ENCODE measurements around the gene FAM20C.

DNA sequence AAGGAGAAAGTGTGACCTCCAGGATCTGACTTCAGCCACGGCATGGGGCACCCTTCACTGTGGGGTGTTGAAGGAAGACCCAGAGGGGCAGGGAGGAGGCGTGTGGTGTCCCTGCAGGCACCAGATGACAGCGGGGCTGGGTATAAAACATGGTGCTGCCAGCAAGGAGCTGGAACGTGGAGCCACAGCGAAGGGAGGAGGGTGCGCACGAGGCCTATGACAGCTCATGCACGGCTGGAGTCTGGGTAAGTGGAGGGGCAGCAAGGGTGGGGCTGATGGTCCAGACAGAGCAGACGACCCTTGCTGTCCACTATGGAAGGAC lies 69.8 kb downstream of the FAM20C start:
- TF ChIP-seq, protein P1, sequence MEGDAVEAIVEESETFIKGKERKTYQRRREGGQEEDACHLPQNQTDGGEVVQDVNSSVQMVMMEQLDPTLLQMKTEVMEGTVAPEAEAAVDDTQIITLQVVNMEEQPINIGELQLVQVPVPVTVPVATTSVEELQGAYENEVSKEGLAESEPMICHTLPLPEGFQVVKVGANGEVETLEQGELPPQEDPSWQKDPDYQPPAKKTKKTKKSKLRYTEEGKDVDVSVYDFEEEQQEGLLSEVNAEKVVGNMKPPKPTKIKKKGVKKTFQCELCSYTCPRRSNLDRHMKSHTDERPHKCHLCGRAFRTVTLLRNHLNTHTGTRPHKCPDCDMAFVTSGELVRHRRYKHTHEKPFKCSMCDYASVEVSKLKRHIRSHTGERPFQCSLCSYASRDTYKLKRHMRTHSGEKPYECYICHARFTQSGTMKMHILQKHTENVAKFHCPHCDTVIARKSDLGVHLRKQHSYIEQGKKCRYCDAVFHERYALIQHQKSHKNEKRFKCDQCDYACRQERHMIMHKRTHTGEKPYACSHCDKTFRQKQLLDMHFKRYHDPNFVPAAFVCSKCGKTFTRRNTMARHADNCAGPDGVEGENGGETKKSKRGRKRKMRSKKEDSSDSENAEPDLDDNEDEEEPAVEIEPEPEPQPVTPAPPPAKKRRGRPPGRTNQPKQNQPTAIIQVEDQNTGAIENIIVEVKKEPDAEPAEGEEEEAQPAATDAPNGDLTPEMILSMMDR (IDR thresholded peaks at IDR 0.05; ENCODE audit: insufficient read depth, low read depth, low read length) = no peak
- no peak for TF ChIP-seq EZH2 (IDR thresholded peaks at IDR 0.05; ENCODE audit: insufficient read depth, low read length)

All from astrocyte (in vitro differentiated cells and primary cell).